ENCODE data around the gene LAMA3.

- TF ChIP-seq, protein P1, sequence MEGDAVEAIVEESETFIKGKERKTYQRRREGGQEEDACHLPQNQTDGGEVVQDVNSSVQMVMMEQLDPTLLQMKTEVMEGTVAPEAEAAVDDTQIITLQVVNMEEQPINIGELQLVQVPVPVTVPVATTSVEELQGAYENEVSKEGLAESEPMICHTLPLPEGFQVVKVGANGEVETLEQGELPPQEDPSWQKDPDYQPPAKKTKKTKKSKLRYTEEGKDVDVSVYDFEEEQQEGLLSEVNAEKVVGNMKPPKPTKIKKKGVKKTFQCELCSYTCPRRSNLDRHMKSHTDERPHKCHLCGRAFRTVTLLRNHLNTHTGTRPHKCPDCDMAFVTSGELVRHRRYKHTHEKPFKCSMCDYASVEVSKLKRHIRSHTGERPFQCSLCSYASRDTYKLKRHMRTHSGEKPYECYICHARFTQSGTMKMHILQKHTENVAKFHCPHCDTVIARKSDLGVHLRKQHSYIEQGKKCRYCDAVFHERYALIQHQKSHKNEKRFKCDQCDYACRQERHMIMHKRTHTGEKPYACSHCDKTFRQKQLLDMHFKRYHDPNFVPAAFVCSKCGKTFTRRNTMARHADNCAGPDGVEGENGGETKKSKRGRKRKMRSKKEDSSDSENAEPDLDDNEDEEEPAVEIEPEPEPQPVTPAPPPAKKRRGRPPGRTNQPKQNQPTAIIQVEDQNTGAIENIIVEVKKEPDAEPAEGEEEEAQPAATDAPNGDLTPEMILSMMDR (IDR thresholded peaks at IDR 0.05): no peak
- TF ChIP-seq POLR2A (IDR thresholded peaks at IDR 0.05): no peak
Observed at GRCh38 chr18:23805898-23806297, 116.6 kb downstream of the LAMA3 start.
